ENCODE measurements around the gene DVL1. TPM values are rescaled to one million over a fixed set of nuclear protein-coding genes. Genes with fewer than 3 reads are reported as not detected.
"Not testable (repeated sequence)": the region's sequence is repeated elsewhere in the genome, so short reads cannot be mapped to it uniquely, and the experiment has no call there.

The DVL1 gene
- total and polyA plus RNA-seq, 9 of the 15 experiments (the other 6 are each of a cell fraction or from before 2014, with no cell fraction given), result 0.62 to 135 (median 24.3) TPM

- 93% methylated on average over 8 of the region's 8 CpGs for WGBS (ENCODE audit: insufficient coverage, low coverage, missing lambda C conversion rate)
- FAIRE-seq (no peak), DNase-seq (ENCODE audit: extremely low read depth in 1 of 4, low spot score in 3 of 4) (peak in 1 of 4 experiments; percentile 16), ATAC-seq (no peak)
- H3K9me1 ChIP-seq (ENCODE audit: control insufficient read depth, insufficient read depth, low read length), result no peaks in the 10 kb centered on the region
- BruUV-seq (replicated peaks), result no TSS peak
- CTCF ChIA-PET (ENCODE audit: low intra/inter-chr PET ratio), result no interaction called here
- peaks cover 60% of the 10 kb centered on the region for H3K36me3 ChIP-seq (ENCODE audit: control insufficient read depth, insufficient read depth, low read length)
- no peaks in the 10 kb centered on the region for H3K27me3 ChIP-seq (ENCODE audit: control insufficient read depth in 2 of 2, insufficient read depth in 2 of 2, low read length in 2 of 2)
- POLR2A ChIA-PET, result interaction anchor here (1.1 to 7.1 kb wide), 4 partner anchors 10 to 38 kb away, joined by 3 to 58 read pairs (median 31); partner anchors contain the start of genes AURKAIP1 and CCNL2
- H3K4me2 ChIP-seq (ENCODE audit: insufficient read depth, low read length), result no peak overlapping the region
- H3K27ac ChIP-seq (ENCODE audit: extremely low read depth, low read depth, low read length), result no peak overlapping the region
- in situ Hi-C loops (cut with MboI), result no loop called here
- H2AFZ ChIP-seq (ENCODE audit: low read depth, low read length), result no peak overlapping the region
- peaks cover 0 to 16% of the 10 kb centered on the region in 2 experiments; a peak in 3 of 5 replicates for H3K4me1 ChIP-seq (replicated peaks in 1 of 2; ENCODE audit: control insufficient read depth in 2 of 2, insufficient read depth in 2 of 2, low read length in 2 of 2)
- peaks cover 2% of the 10 kb centered on the region; the same call in 1 of the 2 replicates for H3K9me3 ChIP-seq (replicated peaks; ENCODE audit: control insufficient read depth, insufficient read depth, low read depth, low read length)
- TF ChIP-seq RBFOX2 (IDR thresholded peaks at IDR 0.05; ENCODE audit: low read depth, low read length) (peak; percentile 13; the same call in 1 of the 2 replicates), PML (IDR thresholded peaks at IDR 0.05; ENCODE audit: low read length) (peak; percentile 28; the same call in 1 of the 2 replicates), TAL1 (IDR thresholded peaks at IDR 0.05) (no peak)
- intact Hi-C loops (cut with micrococcal nuclease), result no loop called here
- H3K9ac ChIP-seq (ENCODE audit: insufficient read depth in 1 of 2, low read depth in 2 of 2, low read length in 2 of 2), result no peak overlapping the region
- no peak overlapping the region for H3K4me3 ChIP-seq
- no peaks in the 10 kb centered on the region for H4K20me1 ChIP-seq (replicated peaks; ENCODE audit: control insufficient read depth, insufficient read depth, low read length)
- H3K79me2 ChIP-seq (ENCODE audit: control insufficient read depth, insufficient read depth, low read length), result no peaks in the 10 kb centered on the region
These were observed 36.7 kb upstream of the DVL1 start for GRCh38 chr1:1385931-1386330.

GRCh38 chr1:1385339-1385738 is 36.1 kb upstream of the DVL1 start:
- FAIRE-seq; intact Hi-C loops (cut with micrococcal nuclease); ATAC-seq; in situ Hi-C loops (cut with MboI); H3K4me3 ChIP-seq; H3K27me3 ChIP-seq (ENCODE audit: control insufficient read depth in 2 of 2, insufficient read depth in 2 of 2, low read length in 2 of 2); BruUV-seq (replicated peaks); H2AFZ ChIP-seq (ENCODE audit: low read depth, low read length); H4K20me1 ChIP-seq (replicated peaks; ENCODE audit: control insufficient read depth, insufficient read depth, low read length); H3K79me2 ChIP-seq (ENCODE audit: control insufficient read depth, insufficient read depth, low read length); H3K4me2 ChIP-seq (ENCODE audit: insufficient read depth, low read length); CTCF ChIA-PET (ENCODE audit: low intra/inter-chr PET ratio); DNase-seq (ENCODE audit: extremely low read depth in 1 of 4, low spot score in 3 of 4); H3K9ac ChIP-seq (ENCODE audit: insufficient read depth in 1 of 2, low read depth in 2 of 2, low read length in 2 of 2); H3K9me1 ChIP-seq (ENCODE audit: control insufficient read depth, insufficient read depth, low read length); H3K9me3 ChIP-seq (replicated peaks; ENCODE audit: control insufficient read depth, insufficient read depth, low read depth, low read length); H3K27ac ChIP-seq (ENCODE audit: extremely low read depth, low read depth, low read length): not testable (repeated sequence)
- POLR2A ChIA-PET, result interaction anchor here (1.1 to 7.1 kb wide), 5 partner anchors 8 to 17 kb away, joined by 3 to 58 read pairs (median 8); partner anchors contain the start of genes AURKAIP1 and CCNL2
- peaks cover 54% of the 10 kb centered on the region for H3K36me3 ChIP-seq (ENCODE audit: control insufficient read depth, insufficient read depth, low read length)
- H3K4me1 ChIP-seq (replicated peaks in 1 of 2; ENCODE audit: control insufficient read depth in 2 of 2, insufficient read depth in 2 of 2, low read length in 2 of 2), result peaks cover 0 to 22% of the 10 kb centered on the region in 2 experiments; a peak in 2 of 5 replicates
- 94% methylated on average over 29 of the region's 29 CpGs for WGBS (ENCODE audit: insufficient coverage, low coverage, missing lambda C conversion rate)
- TF ChIP-seq POLR2AphosphoS5 (IDR thresholded peaks at IDR 0.05; ENCODE audit: control insufficient read depth, insufficient read depth, low read depth, low read length), result 0 out of 2 replicates have a peak, but pooled peaks have one; percentile 18
- TF ChIP-seq RBFOX2 (IDR thresholded peaks at IDR 0.05; ENCODE audit: low read depth, low read length), result peak; percentile 67
- peak; percentile 87 for TF ChIP-seq RBM22 (IDR thresholded peaks at IDR 0.05; ENCODE audit: low read depth, low read length, poor library complexity, severe bottlenecking)
- TF ChIP-seq, protein P1, sequence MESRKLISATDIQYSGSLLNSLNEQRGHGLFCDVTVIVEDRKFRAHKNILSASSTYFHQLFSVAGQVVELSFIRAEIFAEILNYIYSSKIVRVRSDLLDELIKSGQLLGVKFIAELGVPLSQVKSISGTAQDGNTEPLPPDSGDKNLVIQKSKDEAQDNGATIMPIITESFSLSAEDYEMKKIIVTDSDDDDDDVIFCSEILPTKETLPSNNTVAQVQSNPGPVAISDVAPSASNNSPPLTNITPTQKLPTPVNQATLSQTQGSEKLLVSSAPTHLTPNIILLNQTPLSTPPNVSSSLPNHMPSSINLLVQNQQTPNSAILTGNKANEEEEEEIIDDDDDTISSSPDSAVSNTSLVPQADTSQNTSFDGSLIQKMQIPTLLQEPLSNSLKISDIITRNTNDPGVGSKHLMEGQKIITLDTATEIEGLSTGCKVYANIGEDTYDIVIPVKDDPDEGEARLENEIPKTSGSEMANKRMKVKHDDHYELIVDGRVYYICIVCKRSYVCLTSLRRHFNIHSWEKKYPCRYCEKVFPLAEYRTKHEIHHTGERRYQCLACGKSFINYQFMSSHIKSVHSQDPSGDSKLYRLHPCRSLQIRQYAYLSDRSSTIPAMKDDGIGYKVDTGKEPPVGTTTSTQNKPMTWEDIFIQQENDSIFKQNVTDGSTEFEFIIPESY (CRISPR knock-in tag; IDR thresholded peaks at IDR 0.05), result peak; percentile 83
- peak; percentile 72 for TF ChIP-seq POLR2G (IDR thresholded peaks at IDR 0.05; ENCODE audit: low read depth, low read length)
